K562 (cell line): Measurements from ENCODE around the gene NMNAT3. TPM values are rescaled to one million over a fixed set of nuclear protein-coding genes. Genes with fewer than 3 reads are reported as not detected.

Experiments
- ATAC-seq: fragments of 200-7000 bp; cut with Tn5 transposase; 3 replicates; pipeline ENCODE4 v1.9.1; 2020; ENCODE audit warnings: moderate library complexity
- BruUV-seq: library from RNA; stranded (reverse); fragments of 400-500 nt; replicated peaks from 2 replicates; lab custom pipeline; 2021; lab: Mats Ljungman, UMichigan
- CTCF ChIA-PET: fragments of 300-600 bp; formaldehyde crosslinking; extraction: SDS; loops from one replicate; lab custom pipeline; 2021; ENCODE audit warnings: low intra/inter-chr PET ratio; lab: Yijun Ruan, JAX
- POLR2A ChIA-PET: fragments of 300-600, 350-650 bp; sonication (Branson Sonifier 250); formaldehyde crosslinking; extraction: SDS; loops from one replicate; lab custom pipeline; 2021; ENCODE audit warnings: antibody characterized with exemption, inconsistent platforms; lab: Yijun Ruan, JAX
- DNase-seq, 4 experiments: peaks; one replicate each; pipeline versions ENCODE4 v3.0.0 to v3.0.0-alpha.2; 2011 to 2018; ENCODE audit warnings: low spot score in 3 of 4, mixed read lengths in 3 of 4; ENCODE audit errors: extremely low read depth in 1 of 4
- FAIRE-seq: peaks from 2 replicates; lab custom pipeline; 2011; peaks lifted over from hg19 to GRCh38; lab: Jason Lieb, UNC
- H2AFZ ChIP-seq: 2 replicates; pipeline ENCODE4 v1.6.0; 2011; ENCODE audit warnings: low read depth, low read length, control low read depth, inconsistent platforms
- H3K27ac ChIP-seq: fragments of 200-600 bp; 3 replicates; pipeline ENCODE4 v1.8.0; 2011; ENCODE audit warnings: low read depth, mild to moderate bottlenecking, control low read depth, inconsistent platforms, low read length, moderate library complexity, mixed read lengths; ENCODE audit errors: extremely low read depth
- H3K27me3 ChIP-seq, 2 experiments: fragments of 300-600 bp in 1 of 2; 2 replicates in 1 of 2; 3 replicates in 1 of 2; pipeline versions ENCODE4 v1.6.0 to v1.8.0; 2011; ENCODE audit warnings: inconsistent platforms in 2 of 2, low read length in 2 of 2, mild to moderate bottlenecking in 1 of 2, mixed read lengths in 1 of 2, moderate library complexity in 1 of 2; ENCODE audit not compliant: control insufficient read depth in 2 of 2, insufficient read depth in 2 of 2
- H3K36me3 ChIP-seq: fragments of 300-600 bp; 3 replicates; pipeline ENCODE4 v1.8.0; 2011; ENCODE audit warnings: mild to moderate bottlenecking, low read length, inconsistent platforms; ENCODE audit not compliant: control insufficient read depth, insufficient read depth
- H3K4me1 ChIP-seq, 2 experiments: fragments of 200-600 bp in 1 of 2; replicated peaks in 1 of 2; 2 replicates in 1 of 2; 3 replicates in 1 of 2; pipeline versions ENCODE4 v1.5.1 to v1.8.0; 2011; ENCODE audit warnings: inconsistent platforms in 2 of 2, low read length in 2 of 2, mild to moderate bottlenecking in 1 of 2, mixed read lengths in 1 of 2, moderate library complexity in 1 of 2; ENCODE audit not compliant: control insufficient read depth in 2 of 2, insufficient read depth in 2 of 2
- H3K4me2 ChIP-seq: 2 replicates; pipeline ENCODE4 v1.6.1; 2011; ENCODE audit warnings: low read length, control low read depth, inconsistent platforms, mixed read lengths; ENCODE audit not compliant: insufficient read depth
- H3K4me3 ChIP-seq: fragments of 200-600 bp; sonication (generic), shearing (Covaris generic); 2 replicates; pipeline ENCODE4 v1.5.1; 2016; ENCODE audit warnings: control low read depth, inconsistent platforms
- H3K79me2 ChIP-seq: fragments of 200-600 bp; 3 replicates; pipeline ENCODE4 v1.8.0; 2011; ENCODE audit warnings: low read length, inconsistent platforms; ENCODE audit not compliant: control insufficient read depth, insufficient read depth
- H3K9ac ChIP-seq, 2 experiments: 2 replicates each; pipeline versions ENCODE4 v1.6.0 to v1.6.1; 2011; ENCODE audit warnings: low read depth in 2 of 2, low read length in 2 of 2, control low read depth in 1 of 2, inconsistent platforms in 1 of 2, mild to moderate bottlenecking in 1 of 2, mixed read lengths in 1 of 2; ENCODE audit not compliant: insufficient read depth in 1 of 2
- H3K9me1 ChIP-seq: one replicate; pipeline ENCODE4 v1.6.0; 2011; ENCODE audit warnings: inconsistent platforms, mild to moderate bottlenecking, low read length, moderate library complexity; ENCODE audit not compliant: control insufficient read depth, insufficient read depth
- H3K9me3 ChIP-seq: replicated peaks from 2 replicates; pipeline ENCODE4 v1.5.1; 2011; ENCODE audit warnings: low read depth, low read length, inconsistent platforms; ENCODE audit not compliant: control insufficient read depth, insufficient read depth
- H4K20me1 ChIP-seq: replicated peaks from 2 replicates; pipeline ENCODE4 v1.6.1; 2011; ENCODE audit warnings: low read length, inconsistent platforms, mixed read lengths; ENCODE audit not compliant: control insufficient read depth, insufficient read depth
- BRD4 ChIP-seq: fragments of 200-600 bp; sonication (generic); IDR thresholded peaks from 2 replicates; pipeline ENCODE4 v1.6.1; 2017; ENCODE audit warnings: inconsistent platforms
- EP300 ChIP-seq: IDR thresholded peaks from 2 replicates; pipeline ENCODE4 v1.6.1; 2012; ENCODE audit warnings: low read length, improper control_type of control experiment
- GATA2 ChIP-seq: sonication (generic); formaldehyde crosslinking; IDR thresholded peaks from 2 replicates; pipeline ENCODE4 v1.4.0; 2020; ENCODE audit warnings: mild to moderate bottlenecking, missing genetic modification reagents
- KAT7 ChIP-seq: sonication (generic); formaldehyde crosslinking; IDR thresholded peaks from 2 replicates; pipeline ENCODE4 v1.8.0; 2022; ENCODE audit warnings: missing genetic modification reagents, mild to moderate bottlenecking, borderline replicate concordance
- MAFF ChIP-seq: IDR thresholded peaks from 2 replicates; pipeline ENCODE4 v1.6.1; 2012; ENCODE audit warnings: low read length, improper control_type of control experiment
- MEF2D ChIP-seq: conservative IDR thresholded peaks from 2 replicates; pipeline ENCODE4 v1.6.1; 2016; ENCODE audit warnings: low read depth, missing genetic modification characterization, missing compliant biosample characterization
- MTA2 ChIP-seq: fragments of 450-650 bp; IDR thresholded peaks from 2 replicates; pipeline ENCODE4 v1.6.1; 2016; ENCODE audit warnings: low read depth
- SRF ChIP-seq, 2 experiments: fragments of 250-450, 450-650 bp in 1 of 2; sonication (Bioruptor Pico) in 1 of 2; sonication (generic) in 1 of 2; formaldehyde crosslinking; IDR thresholded peaks; 2 replicates each; pipeline versions ENCODE4 v1.5.0 to v1.5.1; 2020 to 2022; ENCODE audit warnings: mild to moderate bottlenecking in 1 of 2, missing genetic modification reagents in 1 of 2
- XRCC3 ChIP-seq: fragments of 450-650 bp; IDR thresholded peaks from 2 replicates; pipeline ENCODE4 v1.6.1; 2017; ENCODE audit warnings: mild to moderate bottlenecking, moderate library complexity
- XRCC5 ChIP-seq: fragments of 200-400 bp; formaldehyde crosslinking; IDR thresholded peaks from 2 replicates; pipeline ENCODE4 v1.6.1; 2017; ENCODE audit warnings: low read depth, mild to moderate bottlenecking, low read length
- ZKSCAN1 ChIP-seq: fragments of 150-350 bp; IDR thresholded peaks from 2 replicates; pipeline ENCODE4 v1.6.1; 2016; ENCODE audit warnings: low read depth, low read length
- ZNF253 ChIP-seq: fragments of 250-450 bp; sonication (Bioruptor Pico); conservative IDR thresholded peaks from 2 replicates; pipeline ENCODE4 v1.6.1; 2021; ENCODE audit warnings: mild to moderate bottlenecking
- ZNF584 ChIP-seq: fragments of 200-800 bp; sonication (Bioruptor generic); IDR thresholded peaks from 2 replicates; pipeline ENCODE4 v1.6.1; 2016; ENCODE audit warnings: low read depth, mild to moderate bottlenecking, missing genetic modification characterization, missing compliant biosample characterization
- ZNF589 ChIP-seq: fragments of 200-800 bp; sonication (Bioruptor generic); IDR thresholded peaks from 2 replicates; pipeline ENCODE4 v1.6.1; 2016; ENCODE audit warnings: low read depth, missing genetic modification characterization, missing compliant biosample characterization
- WGBS: fragments of 100-300 bp; shearing (Covaris generic); methylation state at CpG from one replicate; pipeline ENCODE4 v1.1.6; 2016; ENCODE audit warnings: low coverage, mixed read lengths; ENCODE audit not compliant: insufficient coverage; ENCODE audit errors: missing lambda C conversion rate; 5-methylcytosine and 5-hydroxymethylcytosine counted together
- in situ Hi-C: fragments of 300-500 bp; cut with MboI; formaldehyde crosslinking; loops from 4 replicates; pipeline ENCODE4 v1.15.0; 2018; ENCODE audit warnings: inconsistent platforms, mixed read lengths
- intact Hi-C: fragments of 100-400 bp; cut with micrococcal nuclease; formaldehyde crosslinking; loops from 2 replicates; pipeline ENCODE4 v1.14.2; 2022
- polyA plus RNA-seq, 8 experiments: library from polyadenylated mRNA; depleted of rRNA in 4 of 8; stranded (reverse) in 5 of 8; unstranded in 3 of 8; fragments of >200 nt; fragmentation: Nextera tagmentation in 2 of 8; fragmentation: Illumina TruSeq in 1 of 8; extraction: Ambion mirVana in 2 of 8; extraction: Trizol in 1 of 8; gene quantifications; 2 replicates each; pipeline versions ENCODE4 v1.2.1 to v1.2.3, GENCODE V29; 2011 to 2014; ENCODE audit warnings: inconsistent platforms in 1 of 8, missing spikeins in 1 of 8
- total RNA-seq, 7 experiments: library from RNA; depleted of rRNA in 6 of 7; stranded (reverse); fragments of >200 nt in 6 of 7; fragmentation: Illumina TruSeq in 2 of 7; extraction: Trizol in 2 of 7; gene quantifications; 2 replicates each; pipeline versions ENCODE4 v1.2.1 to v1.2.3, GENCODE V29; 2011 to 2021; ENCODE audit warnings: low replicate concordance in 1 of 7
- TF ChIP-seq, protein P1 (sequence below): fragments of 450-650 bp; IDR thresholded peaks from 2 replicates; pipeline ENCODE4 v1.6.1; 2017; ENCODE audit warnings: antibody characterized with exemption
- TF ChIP-seq, protein P2 (sequence below): fragments of 200-800 bp; sonication (Bioruptor generic); IDR thresholded peaks from 2 replicates; pipeline ENCODE4 v1.6.1; 2017; ENCODE audit warnings: missing genetic modification characterization, missing compliant biosample characterization

Gene NMNAT3
- total and polyA plus RNA-seq, 9 of the 15 experiments (the other 6 are each of a cell fraction or from before 2014, with no cell fraction given), result 2.3 to 12.5 (median 6.6) TPM

DNA sequence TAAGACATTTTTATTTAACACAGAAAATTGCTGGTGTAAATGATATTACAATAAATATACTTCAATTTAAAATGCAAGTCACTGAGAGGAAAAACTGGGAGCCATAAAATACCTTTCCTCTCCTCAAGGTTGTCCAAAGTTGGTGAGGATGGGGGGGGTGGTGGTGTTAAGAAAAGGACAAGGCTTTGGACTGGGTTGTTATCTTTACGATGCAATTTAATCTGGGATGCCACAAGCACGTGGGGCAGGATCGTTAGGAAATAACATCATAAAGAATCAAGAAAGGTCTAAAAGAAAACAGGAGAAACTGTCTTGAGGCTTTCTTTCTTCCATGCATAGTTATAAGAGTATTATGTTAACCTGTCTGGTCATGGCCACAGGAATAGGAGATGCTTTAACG lies 66.9 kb downstream of the NMNAT3 start:
- in situ Hi-C loops (no loop called here), intact Hi-C loops (no loop called here)
- ChIA-PET POLR2A (no interaction called here), CTCF (no interaction called here)
- ATAC-seq (no peak), FAIRE-seq (no peak), DNase-seq (no peak)
- H3K27ac ChIP-seq, result no peak overlapping the region
- no peaks in the 10 kb centered on the region for H3K4me1 ChIP-seq
- no peaks in the 10 kb centered on the region for H3K9me1 ChIP-seq
- no peak overlapping the region for H3K4me2 ChIP-seq
- no peaks in the 10 kb centered on the region for H3K36me3 ChIP-seq
- H3K9me3 ChIP-seq, result no peaks in the 10 kb centered on the region
- H4K20me1 ChIP-seq, result no peaks in the 10 kb centered on the region
- no peak overlapping the region for H3K4me3 ChIP-seq
- H3K9ac ChIP-seq, result no peak overlapping the region
- TF ChIP-seq KAT7, result no peak
- TF ChIP-seq GATA2 (CRISPR knock-in tag), result no peak
- TF ChIP-seq ZNF584 (CRISPR knock-in tag), result no peak
- no peak for TF ChIP-seq XRCC3
- WGBS, result 0% methylated on average over 4 of the region's 4 CpGs
- no peaks in the 10 kb centered on the region for H3K27me3 ChIP-seq
- H2AFZ ChIP-seq, result no peak overlapping the region
- BruUV-seq, result no TSS peak
- no peaks in the 10 kb centered on the region for H3K79me2 ChIP-seq

DNA sequence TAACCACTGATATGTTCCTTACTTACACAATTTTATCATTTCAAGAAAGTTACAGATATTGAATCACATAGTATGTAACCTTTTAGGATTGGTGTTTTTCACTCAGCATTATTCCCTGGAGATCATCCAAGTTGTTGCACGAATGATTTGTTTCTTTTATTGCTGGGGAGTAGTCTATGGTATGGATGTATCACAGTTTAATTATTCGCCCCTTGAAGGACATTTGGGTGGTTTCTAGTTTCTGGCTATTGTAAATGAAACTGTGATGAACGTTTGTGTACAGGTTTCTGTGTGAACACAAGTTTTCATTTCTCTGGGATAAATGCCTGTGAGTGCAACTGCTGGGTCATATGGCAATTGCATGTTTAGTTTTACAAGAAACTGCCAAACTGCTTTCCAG lies 68.8 kb downstream of the NMNAT3 start:
- H3K36me3 ChIP-seq, result no peaks in the 10 kb centered on the region
- 0% methylated on average over 3 of the region's 3 CpGs for WGBS
- H3K4me3 ChIP-seq, result no peak overlapping the region
- intact Hi-C loops (no loop called here), in situ Hi-C loops (no loop called here)
- no peak overlapping the region for H3K4me2 ChIP-seq
- no TSS peak for BruUV-seq
- H3K4me1 ChIP-seq, result no peaks in the 10 kb centered on the region
- no peaks in the 10 kb centered on the region for H3K27me3 ChIP-seq
- CTCF ChIA-PET, result no interaction called here
- no peaks in the 10 kb centered on the region for H3K9me1 ChIP-seq
- H3K9me3 ChIP-seq, result no peaks in the 10 kb centered on the region
- DNase-seq (no peak), FAIRE-seq (no peak), ATAC-seq (no peak)
- H3K27ac ChIP-seq, result no peak overlapping the region
- H4K20me1 ChIP-seq, result no peaks in the 10 kb centered on the region
- POLR2A ChIA-PET, result no interaction called here
- no peaks in the 10 kb centered on the region for H3K79me2 ChIP-seq
- H3K9ac ChIP-seq, result no peak overlapping the region
- H2AFZ ChIP-seq, result no peak overlapping the region
- no peak for TF ChIP-seq MEF2D
- TF ChIP-seq, protein P1, sequence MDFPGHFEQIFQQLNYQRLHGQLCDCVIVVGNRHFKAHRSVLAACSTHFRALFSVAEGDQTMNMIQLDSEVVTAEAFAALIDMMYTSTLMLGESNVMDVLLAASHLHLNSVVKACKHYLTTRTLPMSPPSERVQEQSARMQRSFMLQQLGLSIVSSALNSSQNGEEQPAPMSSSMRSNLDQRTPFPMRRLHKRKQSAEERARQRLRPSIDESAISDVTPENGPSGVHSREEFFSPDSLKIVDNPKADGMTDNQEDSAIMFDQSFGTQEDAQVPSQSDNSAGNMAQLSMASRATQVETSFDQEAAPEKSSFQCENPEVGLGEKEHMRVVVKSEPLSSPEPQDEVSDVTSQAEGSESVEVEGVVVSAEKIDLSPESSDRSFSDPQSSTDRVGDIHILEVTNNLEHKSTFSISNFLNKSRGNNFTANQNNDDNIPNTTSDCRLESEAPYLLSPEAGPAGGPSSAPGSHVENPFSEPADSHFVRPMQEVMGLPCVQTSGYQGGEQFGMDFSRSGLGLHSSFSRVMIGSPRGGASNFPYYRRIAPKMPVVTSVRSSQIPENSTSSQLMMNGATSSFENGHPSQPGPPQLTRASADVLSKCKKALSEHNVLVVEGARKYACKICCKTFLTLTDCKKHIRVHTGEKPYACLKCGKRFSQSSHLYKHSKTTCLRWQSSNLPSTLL, result no peak
- no peak for TF ChIP-seq ZNF589 (CRISPR knock-in tag)
- TF ChIP-seq MTA2, result no peak
- no peak for TF ChIP-seq ZKSCAN1
- no peak for TF ChIP-seq ZNF253 (CRISPR knock-in tag)
- TF ChIP-seq, protein P2, sequence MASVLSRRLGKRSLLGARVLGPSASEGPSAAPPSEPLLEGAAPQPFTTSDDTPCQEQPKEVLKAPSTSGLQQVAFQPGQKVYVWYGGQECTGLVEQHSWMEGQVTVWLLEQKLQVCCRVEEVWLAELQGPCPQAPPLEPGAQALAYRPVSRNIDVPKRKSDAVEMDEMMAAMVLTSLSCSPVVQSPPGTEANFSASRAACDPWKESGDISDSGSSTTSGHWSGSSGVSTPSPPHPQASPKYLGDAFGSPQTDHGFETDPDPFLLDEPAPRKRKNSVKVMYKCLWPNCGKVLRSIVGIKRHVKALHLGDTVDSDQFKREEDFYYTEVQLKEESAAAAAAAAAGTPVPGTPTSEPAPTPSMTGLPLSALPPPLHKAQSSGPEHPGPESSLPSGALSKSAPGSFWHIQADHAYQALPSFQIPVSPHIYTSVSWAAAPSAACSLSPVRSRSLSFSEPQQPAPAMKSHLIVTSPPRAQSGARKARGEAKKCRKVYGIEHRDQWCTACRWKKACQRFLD (CRISPR knock-in tag), result no peak
- no peak for TF ChIP-seq XRCC5
- TF ChIP-seq MAFF, result no peak
- TF ChIP-seq EP300, result no peak
- TF ChIP-seq BRD4, result no peak
- TF ChIP-seq SRF (CRISPR knock-in tag; IDR thresholded peaks at IDR 0.05), result no peak
